ENCODE results near the gene KCNJ11. TPM values are rescaled to one million over a fixed set of nuclear protein-coding genes. Genes with fewer than 3 reads are reported as not detected.

The KCNJ11 gene
- polyA plus RNA-seq, 1 donor (not counting 4 experiments of a cell fraction or from before 2014, with no cell fraction given), result 0.03 TPM

DNA sequence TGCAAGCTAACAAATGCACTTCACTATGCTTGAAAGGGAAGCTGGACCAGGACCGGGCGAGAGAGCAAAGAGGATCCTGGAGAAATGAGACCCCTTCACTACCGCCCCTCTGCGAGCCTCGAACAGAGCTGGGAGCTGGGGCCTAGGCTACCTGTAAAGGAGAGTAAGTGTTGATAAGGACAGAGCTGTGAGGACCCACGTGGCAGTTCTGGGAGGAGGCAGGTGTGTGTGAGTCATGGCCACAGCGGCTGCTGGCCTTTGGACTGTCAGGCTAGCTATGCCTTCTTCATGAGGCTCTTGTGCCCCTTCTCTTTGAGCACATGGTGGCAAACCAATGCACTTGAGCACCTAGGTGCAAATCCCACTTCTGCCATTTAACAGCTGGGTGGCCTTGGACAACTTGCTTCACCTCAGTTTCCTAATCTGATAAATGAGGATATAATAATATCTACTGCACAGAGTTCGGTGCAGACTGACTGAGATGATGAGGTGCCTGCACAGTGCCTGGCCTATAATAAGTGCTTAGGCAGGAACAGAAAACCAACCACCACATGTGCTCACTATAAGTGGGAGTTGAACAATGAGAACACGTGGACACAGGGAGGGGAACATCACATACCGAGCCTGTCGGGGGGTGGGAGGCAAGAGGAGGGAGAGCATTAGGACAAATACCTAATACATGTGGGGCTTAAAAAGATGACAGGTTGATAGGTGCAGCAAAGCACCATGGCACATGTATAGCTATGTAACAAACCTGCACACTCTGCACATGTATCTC is 35.3 kb upstream of the KCNJ11 start:
- Histone ChIP-seq H3K4me3 (ENCODE audit: control insufficient read depth in 2 of 3, extremely low read depth in 1 of 3, insufficient read depth in 2 of 3, low read depth in 1 of 3, low read length in 3 of 3) (no peak overlapping the region), H3K27me3 (ENCODE audit: control insufficient read depth, extremely low read depth, insufficient read depth, low read length) (peaks cover 19% of the 10 kb centered on the region), H2AFZ (ENCODE audit: control insufficient read depth, low read length) (no peak overlapping the region), H3K4me2 (ENCODE audit: control insufficient read depth, extremely low read depth, insufficient read depth, low read depth, low read length) (no peak overlapping the region), H3K9ac (ENCODE audit: control insufficient read depth, extremely low read depth, insufficient read depth, low read length) (no peak overlapping the region), H3K4me1 (ENCODE audit: control insufficient read depth, extremely low read depth, insufficient read depth, low read length) (no peaks in the 10 kb centered on the region), H3K79me2 (ENCODE audit: control insufficient read depth, insufficient read depth, low read length) (no peaks in the 10 kb centered on the region), H3K9me1 (ENCODE audit: control insufficient read depth, extremely low read depth, insufficient read depth, low read length) (no peaks in the 10 kb centered on the region), H4K20me1 (ENCODE audit: control insufficient read depth, extremely low read depth, insufficient read depth, low read length) (no peaks in the 10 kb centered on the region), H3K9me3 (ENCODE audit: control insufficient read depth, low read depth, low read length) (no peaks in the 10 kb centered on the region), H3K36me3 (ENCODE audit: control insufficient read depth in 2 of 2, extremely low read depth in 1 of 2, insufficient read depth in 2 of 2, low read length in 2 of 2) (no peaks in the 10 kb centered on the region), H3K27ac (ENCODE audit: control insufficient read depth, insufficient read depth, low read length) (no peak overlapping the region)
- no peak for TF ChIP-seq EZH2 (IDR thresholded peaks at IDR 0.05; ENCODE audit: low read length)
- TF ChIP-seq, protein P1, sequence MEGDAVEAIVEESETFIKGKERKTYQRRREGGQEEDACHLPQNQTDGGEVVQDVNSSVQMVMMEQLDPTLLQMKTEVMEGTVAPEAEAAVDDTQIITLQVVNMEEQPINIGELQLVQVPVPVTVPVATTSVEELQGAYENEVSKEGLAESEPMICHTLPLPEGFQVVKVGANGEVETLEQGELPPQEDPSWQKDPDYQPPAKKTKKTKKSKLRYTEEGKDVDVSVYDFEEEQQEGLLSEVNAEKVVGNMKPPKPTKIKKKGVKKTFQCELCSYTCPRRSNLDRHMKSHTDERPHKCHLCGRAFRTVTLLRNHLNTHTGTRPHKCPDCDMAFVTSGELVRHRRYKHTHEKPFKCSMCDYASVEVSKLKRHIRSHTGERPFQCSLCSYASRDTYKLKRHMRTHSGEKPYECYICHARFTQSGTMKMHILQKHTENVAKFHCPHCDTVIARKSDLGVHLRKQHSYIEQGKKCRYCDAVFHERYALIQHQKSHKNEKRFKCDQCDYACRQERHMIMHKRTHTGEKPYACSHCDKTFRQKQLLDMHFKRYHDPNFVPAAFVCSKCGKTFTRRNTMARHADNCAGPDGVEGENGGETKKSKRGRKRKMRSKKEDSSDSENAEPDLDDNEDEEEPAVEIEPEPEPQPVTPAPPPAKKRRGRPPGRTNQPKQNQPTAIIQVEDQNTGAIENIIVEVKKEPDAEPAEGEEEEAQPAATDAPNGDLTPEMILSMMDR (optimal IDR thresholded peaks at IDR 0.05 in 1 of 3, IDR thresholded peaks at IDR 0.05 in 1 of 3, conservative IDR thresholded peaks at IDR 0.05 in 1 of 3; ENCODE audit: extremely low read depth in 1 of 3, insufficient read depth in 2 of 3, low read length in 3 of 3), result no peak
- dilution Hi-C loops (cut with MboI; ENCODE audit: extremely low pct_ligation_motif_present, low sequenced_read_pairs), result no loop called here
- no peak for FAIRE-seq
- DNase-seq (ENCODE audit: low read depth, low spot score), result no peak

DNA sequence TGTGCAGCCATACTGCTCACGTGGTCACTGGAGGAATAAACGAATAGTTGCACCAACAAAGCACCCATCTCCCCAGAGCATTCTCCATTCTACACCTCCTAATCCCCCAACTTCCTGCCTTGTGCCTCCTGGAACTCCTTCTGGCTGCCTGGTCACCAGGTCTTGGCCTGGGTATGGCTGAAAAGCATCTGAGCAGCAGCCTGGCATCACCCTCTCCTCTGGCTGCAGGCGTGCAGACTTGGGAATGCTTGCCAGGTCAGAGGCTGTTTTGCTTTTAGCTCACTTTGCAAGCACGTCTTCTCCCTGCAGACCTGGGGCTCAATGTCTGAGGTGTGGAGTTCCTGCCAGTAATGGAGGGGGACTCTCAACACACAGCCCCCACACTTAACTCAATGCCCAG is 33.3 kb upstream of the KCNJ11 start:
- TF ChIP-seq EZH2 (IDR thresholded peaks at IDR 0.05; ENCODE audit: low read length), result no peak
- TF ChIP-seq, protein P1 (optimal IDR thresholded peaks at IDR 0.05 in 1 of 3, IDR thresholded peaks at IDR 0.05 in 1 of 3, conservative IDR thresholded peaks at IDR 0.05 in 1 of 3; ENCODE audit: extremely low read depth in 1 of 3, insufficient read depth in 2 of 3, low read length in 3 of 3), result no peak
- peaks cover 18% of the 10 kb centered on the region for H3K27me3 ChIP-seq (ENCODE audit: control insufficient read depth, extremely low read depth, insufficient read depth, low read length)
- dilution Hi-C loops (cut with MboI; ENCODE audit: extremely low pct_ligation_motif_present, low sequenced_read_pairs), result no loop called here

More for the DNA sequence above, 33.3 kb upstream of the KCNJ11 start:
- FAIRE-seq (no peak), DNase-seq (ENCODE audit: low read depth, low spot score) (no peak)
- H3K4me2 ChIP-seq (ENCODE audit: control insufficient read depth, extremely low read depth, insufficient read depth, low read depth, low read length), result no peak overlapping the region
- H3K9me3 ChIP-seq (ENCODE audit: control insufficient read depth, low read depth, low read length), result no peaks in the 10 kb centered on the region
- no peak overlapping the region for H3K9ac ChIP-seq (ENCODE audit: control insufficient read depth, extremely low read depth, insufficient read depth, low read length)
- H3K4me1 ChIP-seq (ENCODE audit: control insufficient read depth, extremely low read depth, insufficient read depth, low read length), result no peaks in the 10 kb centered on the region
- no peak overlapping the region for H3K4me3 ChIP-seq (ENCODE audit: control insufficient read depth in 2 of 3, extremely low read depth in 1 of 3, insufficient read depth in 2 of 3, low read depth in 1 of 3, low read length in 3 of 3)
- H3K36me3 ChIP-seq (ENCODE audit: control insufficient read depth in 2 of 2, extremely low read depth in 1 of 2, insufficient read depth in 2 of 2, low read length in 2 of 2), result no peaks in the 10 kb centered on the region
- H3K79me2 ChIP-seq (ENCODE audit: control insufficient read depth, insufficient read depth, low read length), result no peaks in the 10 kb centered on the region
- H2AFZ ChIP-seq (ENCODE audit: control insufficient read depth, low read length), result no peak overlapping the region
- H3K9me1 ChIP-seq (ENCODE audit: control insufficient read depth, extremely low read depth, insufficient read depth, low read length), result no peaks in the 10 kb centered on the region
- no peaks in the 10 kb centered on the region for H4K20me1 ChIP-seq (ENCODE audit: control insufficient read depth, extremely low read depth, insufficient read depth, low read length)
- H3K27ac ChIP-seq (ENCODE audit: control insufficient read depth, insufficient read depth, low read length), result no peak overlapping the region
